GM12873 (cell line): ENCODE results near the gene ILDR2.

Source experiments
- TF ChIP-seq, protein P1 (sequence below): IDR thresholded peaks from 2 replicates; pipeline ENCODE4 v1.5.1; 2012; ENCODE audit warnings: low read depth, mild to moderate bottlenecking, moderate library complexity, low read length, control low read depth; ENCODE audit not compliant: insufficient read depth; ENCODE audit errors: missing control alignments

ILDR2 gene

DNA sequence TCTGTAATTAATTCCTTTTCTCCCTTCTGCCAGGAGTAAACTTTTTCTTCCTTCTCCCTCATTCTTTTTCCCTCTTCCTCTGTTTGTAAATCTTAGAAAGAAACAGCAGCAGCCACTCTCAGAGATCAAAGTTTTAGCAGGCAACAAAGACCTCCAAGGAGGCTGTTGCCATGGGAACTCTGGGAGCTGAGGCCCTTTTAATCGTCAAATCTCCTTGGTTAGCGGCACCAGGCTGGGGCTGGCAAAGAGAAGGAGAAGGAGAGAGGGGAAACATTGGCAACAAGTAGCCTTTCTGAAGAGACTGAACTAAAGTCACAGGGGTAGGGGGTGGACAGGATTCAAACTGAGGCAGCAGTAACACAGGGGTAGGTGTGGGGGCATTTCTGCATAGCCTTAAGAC is 25.2 kb downstream of the ILDR2 start:
- TF ChIP-seq, protein P1, sequence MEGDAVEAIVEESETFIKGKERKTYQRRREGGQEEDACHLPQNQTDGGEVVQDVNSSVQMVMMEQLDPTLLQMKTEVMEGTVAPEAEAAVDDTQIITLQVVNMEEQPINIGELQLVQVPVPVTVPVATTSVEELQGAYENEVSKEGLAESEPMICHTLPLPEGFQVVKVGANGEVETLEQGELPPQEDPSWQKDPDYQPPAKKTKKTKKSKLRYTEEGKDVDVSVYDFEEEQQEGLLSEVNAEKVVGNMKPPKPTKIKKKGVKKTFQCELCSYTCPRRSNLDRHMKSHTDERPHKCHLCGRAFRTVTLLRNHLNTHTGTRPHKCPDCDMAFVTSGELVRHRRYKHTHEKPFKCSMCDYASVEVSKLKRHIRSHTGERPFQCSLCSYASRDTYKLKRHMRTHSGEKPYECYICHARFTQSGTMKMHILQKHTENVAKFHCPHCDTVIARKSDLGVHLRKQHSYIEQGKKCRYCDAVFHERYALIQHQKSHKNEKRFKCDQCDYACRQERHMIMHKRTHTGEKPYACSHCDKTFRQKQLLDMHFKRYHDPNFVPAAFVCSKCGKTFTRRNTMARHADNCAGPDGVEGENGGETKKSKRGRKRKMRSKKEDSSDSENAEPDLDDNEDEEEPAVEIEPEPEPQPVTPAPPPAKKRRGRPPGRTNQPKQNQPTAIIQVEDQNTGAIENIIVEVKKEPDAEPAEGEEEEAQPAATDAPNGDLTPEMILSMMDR, result no peak

DNA sequence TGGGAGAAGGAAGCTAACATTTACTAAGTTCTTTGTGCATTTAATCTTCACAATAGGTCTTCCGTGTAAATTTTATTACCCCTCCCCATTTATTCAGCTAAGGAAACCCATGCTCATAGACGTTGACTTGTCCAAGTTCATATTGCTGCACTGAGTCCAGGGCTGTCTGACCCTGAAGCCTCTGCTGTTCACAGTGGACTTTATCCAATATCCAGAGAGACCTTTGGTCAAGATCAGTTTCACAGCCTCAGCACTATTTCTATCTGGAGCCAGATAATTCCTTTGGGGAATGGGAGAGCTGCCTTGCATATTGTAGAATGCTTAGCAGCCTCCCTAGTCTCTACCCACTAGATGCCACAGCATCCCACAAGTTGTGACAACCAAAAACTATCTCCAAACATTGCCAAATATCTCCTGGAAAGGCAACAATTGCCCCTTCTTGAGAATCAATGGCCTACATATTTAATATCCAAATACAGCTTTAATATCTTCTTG is 26.4 kb downstream of the ILDR2 start:
- TF ChIP-seq, protein P1, result no peak

DNA sequence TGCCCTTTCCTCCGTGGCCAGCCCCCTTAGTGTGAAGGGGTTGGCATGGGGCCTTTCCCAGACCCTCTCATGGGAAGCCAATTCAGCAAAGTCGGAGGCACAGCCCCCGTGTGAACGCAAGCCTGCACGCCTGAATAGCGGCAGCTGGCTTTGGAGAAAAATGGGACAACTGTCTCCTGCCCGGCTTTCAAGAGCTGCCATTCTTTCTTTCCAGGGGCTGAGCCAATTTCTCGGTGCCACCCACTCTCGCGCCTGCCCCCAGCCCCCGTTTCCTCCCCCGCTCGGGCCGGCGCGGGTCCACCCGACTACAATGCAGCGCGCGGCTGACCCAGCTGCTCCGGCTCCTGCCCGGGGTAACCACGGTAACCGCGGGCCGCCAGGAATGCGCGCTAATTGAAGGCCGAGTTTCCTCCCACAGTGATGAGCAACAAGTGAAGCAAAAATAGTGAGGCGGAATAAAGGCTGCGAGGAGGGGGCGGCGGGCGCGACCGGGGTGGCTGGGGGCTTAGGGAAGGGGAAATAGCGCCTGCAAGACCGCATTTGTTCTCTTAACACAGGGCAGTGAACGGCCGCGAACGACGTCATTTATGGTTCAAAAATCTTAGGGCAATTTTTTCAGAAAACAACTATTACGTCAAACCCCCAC is 27.8 kb downstream of the ILDR2 start:
- TF ChIP-seq, protein P1, result no peak

DNA sequence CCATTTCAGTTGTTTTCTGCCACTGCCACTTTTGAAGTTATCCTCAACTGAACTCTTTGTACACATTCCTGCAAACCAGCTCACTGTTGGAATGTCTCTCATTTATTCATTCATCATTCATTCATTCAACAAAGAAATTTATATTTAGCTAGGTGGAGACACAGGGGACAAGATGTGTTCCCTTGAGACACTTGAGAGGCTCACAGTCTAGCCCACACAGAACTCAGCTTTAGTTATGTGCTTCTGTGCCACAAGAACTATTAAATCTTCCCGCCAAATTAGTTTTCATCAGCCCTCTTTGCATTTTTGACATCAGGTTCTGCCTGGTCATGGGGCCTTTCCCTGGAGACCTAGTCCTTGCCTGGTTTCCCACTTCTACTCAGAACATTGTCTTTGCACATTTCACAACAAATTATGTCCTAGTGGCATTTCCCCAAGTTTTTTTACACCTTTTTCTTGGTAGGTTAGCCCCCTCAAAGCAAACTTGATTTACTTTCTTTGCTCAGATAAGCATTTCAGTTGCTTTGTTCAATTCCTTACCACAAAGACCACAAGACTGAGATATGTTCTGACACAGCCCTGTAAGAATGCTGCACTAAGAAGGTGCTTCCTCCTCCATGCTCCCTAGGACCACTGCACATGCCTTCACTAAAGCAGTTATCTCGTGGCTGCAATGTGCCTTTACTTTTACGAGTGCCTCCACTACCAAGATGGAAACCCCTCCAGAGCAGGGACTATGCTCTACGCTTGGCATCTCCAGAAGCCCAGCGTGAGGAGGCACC is 31.0 kb downstream of the ILDR2 start:
- TF ChIP-seq, protein P1, result no peak

DNA sequence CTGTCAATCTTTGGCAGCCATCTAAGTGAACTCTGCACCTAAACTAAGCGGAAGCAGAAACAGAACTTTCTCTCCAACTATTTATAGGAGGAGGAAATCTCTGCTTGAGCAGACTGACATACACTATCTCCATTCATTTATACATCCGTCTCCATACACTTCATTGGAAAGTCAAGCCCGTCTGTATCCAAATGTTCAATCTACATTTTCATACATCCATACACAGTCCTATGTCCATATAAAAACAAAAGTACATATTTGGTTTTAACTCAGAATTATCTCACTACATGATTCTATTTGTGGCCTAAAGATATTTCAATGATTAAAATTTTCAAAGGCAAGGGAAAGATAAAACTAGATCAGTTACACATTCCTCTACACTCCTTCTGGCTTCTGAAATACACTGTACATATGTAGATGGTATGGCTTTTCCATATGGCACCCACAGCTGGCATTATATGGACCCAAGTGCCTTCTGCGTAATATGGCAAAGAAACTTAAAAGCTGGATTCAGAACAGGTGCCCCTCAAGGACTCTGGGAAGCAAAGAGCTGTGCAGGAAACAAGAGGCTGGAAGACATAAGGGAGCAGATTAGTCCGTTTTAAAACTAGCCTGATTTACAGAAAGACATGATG is 35.5 kb downstream of the ILDR2 start:
- TF ChIP-seq, protein P1, result no peak

DNA sequence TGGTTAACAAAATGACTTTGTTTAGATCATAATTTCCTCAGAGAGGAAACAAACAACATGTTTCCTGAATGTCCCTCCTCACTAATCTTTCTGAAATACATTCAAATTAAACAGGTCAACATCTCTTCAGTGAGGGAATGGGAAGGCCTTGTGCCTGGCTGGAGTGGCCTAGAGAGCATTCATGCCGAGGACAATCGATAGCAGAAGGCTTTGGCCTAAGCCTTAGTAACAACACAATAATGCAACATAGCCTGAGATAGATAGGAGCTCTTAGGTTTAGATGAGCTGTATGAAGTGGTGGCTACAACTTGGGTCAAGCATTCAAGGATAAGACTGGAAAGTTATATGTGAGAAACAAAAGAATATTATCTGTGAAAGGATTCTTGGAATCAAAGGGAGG is 37.4 kb downstream of the ILDR2 start:
- TF ChIP-seq, protein P1, result no peak

DNA sequence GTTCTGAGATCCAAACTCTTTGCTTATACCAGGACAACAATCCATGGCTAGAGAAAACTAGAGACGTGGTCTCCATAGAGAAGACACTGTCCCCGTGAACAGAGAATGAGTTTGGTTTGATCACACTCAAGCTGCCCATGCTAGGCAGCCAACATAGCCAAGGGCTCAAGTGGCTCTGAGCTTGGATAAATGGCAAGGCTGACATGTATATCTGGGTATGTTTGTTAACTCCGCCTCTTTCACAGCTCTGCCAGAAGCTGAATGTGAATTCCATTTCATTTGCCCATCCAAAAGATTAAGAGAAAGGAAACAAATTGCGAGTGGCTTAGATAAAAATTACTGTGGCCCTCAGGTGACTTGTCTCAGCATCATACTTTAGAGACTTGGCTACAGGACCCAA is 38.0 kb downstream of the ILDR2 start:
- TF ChIP-seq, protein P1, result no peak
